GM10847 (cell line): ENCODE measurements around the gene MRGPRX2.

Source experiments
- POLR2A ChIP-seq: IDR thresholded peaks from 2 replicates; pipeline ENCODE4 v1.6.1; 2011; ENCODE audit not compliant: insufficient read length; ENCODE audit errors: extremely low read depth

Gene MRGPRX2

GRCh38 chr11:19040051-19040450 is 20.5 kb downstream of the MRGPRX2 start:
- TF ChIP-seq POLR2A: no peak

DNA sequence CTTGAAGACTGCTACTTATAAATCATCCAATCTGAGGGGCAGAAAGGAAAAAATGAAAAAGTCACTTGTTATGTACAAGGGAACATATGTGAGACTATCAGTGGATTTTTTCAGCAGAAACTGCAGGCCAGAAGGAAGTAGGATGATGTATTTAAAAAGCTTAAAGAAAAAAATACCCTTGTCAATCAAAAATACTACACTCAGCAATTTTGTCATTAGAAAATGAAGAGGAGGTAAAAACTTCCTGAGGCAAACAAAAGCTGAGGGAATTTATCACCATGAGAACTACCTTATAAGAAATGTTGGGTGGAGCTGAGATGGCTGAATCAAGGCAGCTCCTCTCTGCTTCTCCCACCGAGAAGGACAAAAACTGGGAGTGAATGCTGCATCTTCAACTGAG is 21.1 kb downstream of the MRGPRX2 start:
- TF ChIP-seq POLR2A: no peak

- TF ChIP-seq POLR2A: no peak
Measured at GRCh38 chr11:19032990-19033389, 27.5 kb downstream of the MRGPRX2 start.

- TF ChIP-seq POLR2A: no peak
Measured at GRCh38 chr11:19027829-19028595, 32.5 kb downstream of the MRGPRX2 start.

- no peak for TF ChIP-seq POLR2A
Measured at GRCh38 chr11:19026862-19027261, 33.7 kb downstream of the MRGPRX2 start.

DNA sequence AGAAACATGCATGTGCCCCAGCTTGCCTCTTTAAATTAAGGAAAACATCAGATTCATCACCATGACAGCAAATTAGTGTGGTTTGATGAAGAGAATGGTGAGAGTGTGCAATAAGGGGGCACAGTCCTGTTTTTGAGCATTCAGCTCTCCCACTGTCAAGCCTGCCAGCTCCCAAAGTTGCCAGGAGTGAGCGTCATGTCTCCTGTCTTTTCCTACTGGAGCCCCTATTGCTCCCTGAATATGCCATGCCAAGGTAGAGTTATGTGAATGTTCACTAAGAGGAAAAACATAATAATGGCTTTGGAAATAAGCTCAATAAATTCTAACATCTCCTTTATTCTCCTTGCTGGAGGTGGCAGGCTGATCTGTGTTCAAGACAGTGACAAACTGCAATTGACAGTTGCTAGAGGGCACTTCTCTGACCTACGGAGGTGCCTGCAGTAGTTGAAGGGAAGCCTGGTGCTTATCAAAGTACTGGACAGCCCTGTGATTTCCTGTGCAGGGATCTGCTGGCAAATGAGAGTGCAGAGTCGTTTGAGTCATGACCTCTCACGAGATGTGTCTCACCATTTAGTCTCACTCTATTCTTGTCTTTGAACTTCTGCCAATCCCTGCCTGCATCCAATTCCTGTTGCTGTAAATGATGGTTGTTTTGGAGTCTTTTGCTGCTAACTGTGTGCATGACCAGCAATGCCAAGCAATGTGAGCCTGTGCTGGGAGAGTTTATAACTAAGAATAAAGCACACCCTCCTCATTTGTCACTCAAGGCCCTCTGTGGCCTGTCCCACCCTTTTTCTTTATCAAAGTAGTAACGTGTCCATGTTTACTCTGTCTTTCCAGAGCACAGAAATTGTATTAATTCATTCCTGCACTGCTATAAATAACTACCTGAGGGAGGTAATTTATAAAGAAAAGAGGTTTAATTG is 34.8 kb downstream of the MRGPRX2 start:
- no peak for TF ChIP-seq POLR2A

DNA sequence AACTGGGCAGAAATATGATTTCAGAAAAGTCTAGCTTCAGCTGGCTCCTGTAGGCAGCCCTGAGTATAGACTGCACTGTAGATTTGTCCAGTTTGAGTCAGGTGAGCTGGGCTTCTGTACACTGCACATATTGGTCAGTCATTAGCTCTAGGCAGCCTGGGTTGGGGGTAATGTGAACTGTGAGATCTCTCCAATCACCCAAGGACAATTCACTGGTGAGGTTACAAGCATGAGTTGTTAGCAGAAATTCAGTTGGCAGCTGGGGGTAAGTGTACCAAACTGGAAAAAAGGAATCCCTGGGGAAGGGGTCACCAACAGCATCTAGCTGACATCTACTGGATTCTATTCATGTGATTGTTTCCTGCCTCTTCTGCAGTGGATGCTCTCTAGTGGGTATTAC is 39.7 kb downstream of the MRGPRX2 start:
- TF ChIP-seq POLR2A: no peak

DNA sequence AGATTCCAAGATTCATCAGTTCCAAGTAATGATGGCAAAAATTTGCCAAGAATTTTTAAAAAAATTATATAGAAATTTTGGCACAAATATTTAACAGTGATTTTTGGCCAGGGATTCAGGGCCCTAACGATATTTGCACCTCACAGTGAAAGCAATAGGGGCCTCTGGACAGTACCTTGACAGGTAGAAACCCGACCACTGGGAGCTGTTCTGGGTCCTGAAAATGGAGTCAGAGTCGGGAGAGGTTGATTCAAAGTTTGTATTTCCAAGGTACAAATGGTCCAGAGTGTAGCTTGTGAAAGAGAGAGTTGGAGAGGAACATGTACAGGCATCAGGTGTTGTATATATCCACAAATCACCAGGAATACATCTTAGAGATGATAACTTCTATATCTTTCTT is 41.6 kb downstream of the MRGPRX2 start:
- TF ChIP-seq POLR2A: no peak

- no peak for TF ChIP-seq POLR2A
Measured at GRCh38 chr11:19013181-19013857, 47.2 kb downstream of the MRGPRX2 start.

DNA sequence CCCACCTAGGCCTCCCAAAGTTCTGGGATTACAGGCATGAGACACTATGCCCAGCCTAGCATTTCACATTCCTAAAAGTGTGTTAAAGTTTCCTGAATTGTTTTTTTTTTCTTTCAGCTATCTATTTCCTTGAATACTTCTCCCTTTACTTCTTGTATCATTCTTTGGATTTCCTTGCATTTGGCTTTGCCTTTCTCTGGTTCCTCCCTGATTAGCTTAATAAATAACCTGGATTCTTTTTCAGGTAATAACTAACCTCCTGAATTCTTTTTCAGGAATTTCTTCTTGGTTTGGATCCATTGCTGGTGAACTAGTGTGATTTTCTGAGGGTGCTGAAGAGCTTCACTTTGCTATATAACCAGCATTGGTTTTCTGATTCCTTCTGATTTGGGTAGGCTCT is 47.9 kb downstream of the MRGPRX2 start:
- TF ChIP-seq POLR2A: no peak
